Measurements from ENCODE around the gene HS3ST5.

The HS3ST5 gene
- 0 to 1.4 (median 0) reads per million in 17 experiments for total RNA-seq

- no peak for DNase-seq
These were observed at the start of gene HS3ST5 for GRCh38 chr6:114342826-114343781. TSS of gene HS3ST5 (minus strand) at chr6:114343023. CDS start at chr6:114062845, 280,178 bp downstream.

- DNase-seq, result no peak
These were observed 47.4 kb upstream of the HS3ST5 start for GRCh38 chr6:114390176-114390575.

GRCh38 chr6:114389111-114389510 is 46.3 kb upstream of the HS3ST5 start:
- no peak for DNase-seq

- DNase-seq, result no peak
These were observed 39.6 kb upstream of the HS3ST5 start for GRCh38 chr6:114382406-114382805.

GRCh38 chr6:114377881-114378280 is 35.1 kb upstream of the HS3ST5 start:
- no peak for DNase-seq

- DNase-seq, result no peak
These were observed 33.9 kb upstream of the HS3ST5 start for GRCh38 chr6:114376611-114377175.

- DNase-seq, result no peak
These were observed 32.8 kb upstream of the HS3ST5 start for GRCh38 chr6:114375541-114376192.

- no peak for DNase-seq
These were observed 24.6 kb upstream of the HS3ST5 start for GRCh38 chr6:114367315-114367961.

- no peak for DNase-seq
These were observed 24.1 kb upstream of the HS3ST5 start for GRCh38 chr6:114366899-114367298.

- DNase-seq, result no peak
These were observed 21.5 kb upstream of the HS3ST5 start for GRCh38 chr6:114364301-114364700.

GRCh38 chr6:114362957-114363356 is 20.1 kb upstream of the HS3ST5 start:
- DNase-seq, result no peak

GRCh38 chr6:114362396-114362795 is 19.6 kb upstream of the HS3ST5 start:
- no peak for DNase-seq

GRCh38 chr6:114361036-114361435 is 18.2 kb upstream of the HS3ST5 start:
- DNase-seq, result no peak

- DNase-seq, result no peak
These were observed 12.5 kb upstream of the HS3ST5 start for GRCh38 chr6:114355300-114355699.

GRCh38 chr6:114354482-114354881 is 11.7 kb upstream of the HS3ST5 start:
- no peak for DNase-seq

GRCh38 chr6:114346451-114346850 is 3.6 kb upstream of the HS3ST5 start:
- no peak for DNase-seq

- DNase-seq, result no peak
These were observed 2.1 kb upstream of the HS3ST5 start for GRCh38 chr6:114344971-114345275.

GRCh38 chr6:114344246-114344970 is 1.6 kb upstream of the HS3ST5 start:
- no peak for DNase-seq

- no peak for DNase-seq
These were observed 940 bp upstream of the HS3ST5 start for GRCh38 chr6:114343782-114344144.

GRCh38 chr6:114342086-114342825 is 567 bp downstream of the HS3ST5 start:
- no peak for DNase-seq

- no peak for DNase-seq
These were observed 3.1 kb downstream of the HS3ST5 start for GRCh38 chr6:114339706-114340105.

- no peak for DNase-seq
These were observed 8.6 kb downstream of the HS3ST5 start for GRCh38 chr6:114334237-114334636.
